WTC11 (cell line): Measurements from ENCODE around the gene RBM10. TPM values are rescaled to one million over a fixed set of nuclear protein-coding genes. Genes with fewer than 3 reads are reported as not detected.

Experiments used
- ATAC-seq: fragments of 200-7000 bp; cut with Tn5 transposase; 2 replicates; pipeline ENCODE4 v1.10.0; 2021; ENCODE audit warnings: mild to moderate bottlenecking, moderate library complexity
- CTCF ChIA-PET: fragments of 300-600 bp; sonication (Branson Sonifier 250); formaldehyde crosslinking; loops from one replicate; lab custom pipeline; 2021; ENCODE audit warnings: antibody characterized with exemption; lab: Charles Lee
- POLR2A ChIA-PET: fragments of 350-600 bp; sonication (Branson Sonifier 250); formaldehyde crosslinking; loops from one replicate; lab custom pipeline; 2021; ENCODE audit warnings: antibody characterized with exemption; lab: Charles Lee
- DNase-seq: peaks from one replicate; pipeline ENCODE4 v3.0.0; 2021; ENCODE audit warnings: low spot score
- H3K27ac Mint-ChIP-seq: 2 replicates; pipeline ENCODE4 v1.8.0; 2021; ENCODE audit warnings: mixed read lengths
- H3K27me3 Mint-ChIP-seq: 2 replicates; pipeline ENCODE4 v1.8.0; 2021; ENCODE audit warnings: low read depth, mild to moderate bottlenecking, moderate library complexity, mixed read lengths
- H3K36me3 Mint-ChIP-seq: 2 replicates; pipeline ENCODE4 v1.8.0; 2021; ENCODE audit warnings: mixed read lengths
- H3K4me1 Mint-ChIP-seq: 2 replicates; pipeline ENCODE4 v1.8.0; 2022; ENCODE audit warnings: mixed read lengths
- H3K4me3 Mint-ChIP-seq: 2 replicates; pipeline ENCODE4 v1.8.0; 2021; ENCODE audit warnings: mild to moderate bottlenecking, moderate library complexity, mixed read lengths
- H3K9me3 Mint-ChIP-seq: 2 replicates; pipeline ENCODE4 v1.8.0; 2021; ENCODE audit warnings: mixed read lengths
- CBFB ChIP-seq: sonication (generic); formaldehyde crosslinking; IDR thresholded peaks from 2 replicates; pipeline ENCODE4 v1.8.1; 2022; ENCODE audit warnings: mild to moderate bottlenecking, low read depth, missing genetic modification reagents
- ELF4 ChIP-seq: sonication (generic); formaldehyde crosslinking; IDR thresholded peaks from 2 replicates; pipeline ENCODE4 v1.8.1; 2022; ENCODE audit warnings: low read depth, mild to moderate bottlenecking, moderate library complexity, missing genetic modification reagents
- ESRRA ChIP-seq: sonication (generic); formaldehyde crosslinking; IDR thresholded peaks from 2 replicates; pipeline ENCODE4 v1.8.1; 2022; ENCODE audit warnings: mild to moderate bottlenecking, missing genetic modification reagents, borderline replicate concordance
- FOXK1 ChIP-seq: sonication (generic); formaldehyde crosslinking; IDR thresholded peaks from 2 replicates; pipeline ENCODE4 v1.8.0; 2022; ENCODE audit warnings: mild to moderate bottlenecking, moderate library complexity, missing genetic modification reagents
- HMGXB4 ChIP-seq: sonication (generic); formaldehyde crosslinking; IDR thresholded peaks from 2 replicates; pipeline ENCODE4 v1.8.1; 2023; ENCODE audit warnings: mild to moderate bottlenecking, moderate library complexity, missing genetic modification reagents
- IRF1 ChIP-seq: sonication (generic); formaldehyde crosslinking; IDR thresholded peaks from 2 replicates; pipeline ENCODE4 v1.8.0; 2023; ENCODE audit warnings: missing genetic modification reagents
- MYBL2 ChIP-seq: sonication (generic); formaldehyde crosslinking; IDR thresholded peaks from 2 replicates; pipeline ENCODE4 v1.8.1; 2023; ENCODE audit warnings: mild to moderate bottlenecking, moderate library complexity, missing genetic modification reagents
- NFE2L1 ChIP-seq: sonication (generic); formaldehyde crosslinking; IDR thresholded peaks from 2 replicates; pipeline ENCODE4 v1.8.1; 2023; ENCODE audit warnings: missing genetic modification reagents
- NR1H2 ChIP-seq: sonication (generic); formaldehyde crosslinking; IDR thresholded peaks from 2 replicates; pipeline ENCODE4 v1.9.0; 2021; ENCODE audit warnings: mild to moderate bottlenecking, moderate library complexity, missing genetic modification reagents
- NR3C1 ChIP-seq: sonication (generic); formaldehyde crosslinking; conservative IDR thresholded peaks from 2 replicates; pipeline ENCODE4 v1.8.1; 2023; ENCODE audit warnings: low read depth, mild to moderate bottlenecking, missing genetic modification reagents
- PREB ChIP-seq: sonication (generic); formaldehyde crosslinking; IDR thresholded peaks from 2 replicates; pipeline ENCODE4 v1.8.1; 2022; ENCODE audit warnings: mild to moderate bottlenecking, missing genetic modification reagents, moderate library complexity, borderline replicate concordance
- RELA ChIP-seq: sonication (generic); formaldehyde crosslinking; IDR thresholded peaks from 2 replicates; pipeline ENCODE4 v1.8.1; 2022; ENCODE audit warnings: missing genetic modification reagents, mild to moderate bottlenecking, borderline replicate concordance
- RORB ChIP-seq: fragments of 250-450 bp; sonication (Bioruptor Pico); IDR thresholded peaks from 2 replicates; pipeline ENCODE4 v1.9.0; 2021; ENCODE audit warnings: mild to moderate bottlenecking
- SMAD3 ChIP-seq: sonication (generic); formaldehyde crosslinking; IDR thresholded peaks from 2 replicates; pipeline ENCODE4 v1.8.0; 2022; ENCODE audit warnings: missing genetic modification reagents, mild to moderate bottlenecking, borderline replicate concordance
- SMAD4 ChIP-seq: sonication (generic); formaldehyde crosslinking; IDR thresholded peaks from 2 replicates; pipeline ENCODE4 v1.8.0; 2022; ENCODE audit warnings: mild to moderate bottlenecking, missing genetic modification reagents
- TEAD4 ChIP-seq: sonication (generic); formaldehyde crosslinking; IDR thresholded peaks from 2 replicates; pipeline ENCODE4 v1.8.0; 2022; ENCODE audit warnings: mild to moderate bottlenecking, missing genetic modification reagents
- USF2 ChIP-seq: sonication (generic); formaldehyde crosslinking; IDR thresholded peaks from 2 replicates; pipeline ENCODE4 v1.8.1; 2023; ENCODE audit warnings: mild to moderate bottlenecking, missing genetic modification reagents, moderate library complexity
- ZNF317 ChIP-seq: sonication (generic); formaldehyde crosslinking; IDR thresholded peaks from 2 replicates; pipeline ENCODE4 v1.8.1; 2023; ENCODE audit warnings: low read depth, mild to moderate bottlenecking, moderate library complexity, missing genetic modification reagents, borderline replicate concordance
- ZNF416 ChIP-seq: fragments of 250-450 bp; sonication (Bioruptor Pico); IDR thresholded peaks from 2 replicates; pipeline ENCODE4 v1.9.0; 2021; ENCODE audit warnings: mild to moderate bottlenecking, inconsistent platforms
- total RNA-seq: library from RNA; stranded (reverse); gene quantifications from 3 replicates; pipeline ENCODE4 v1.2.3, GENCODE V29; 2021
- TF ChIP-seq, protein P1 (sequence below): sonication (generic); formaldehyde crosslinking; conservative IDR thresholded peaks from 2 replicates; pipeline ENCODE4 v1.8.1; 2022; ENCODE audit warnings: mild to moderate bottlenecking, missing genetic modification reagents
- TF ChIP-seq, protein P2 (sequence below): sonication (generic); formaldehyde crosslinking; IDR thresholded peaks from 2 replicates; pipeline ENCODE4 v1.8.0; 2023; ENCODE audit warnings: mild to moderate bottlenecking, missing genetic modification reagents
- TF ChIP-seq, protein P3 (sequence below): sonication (generic); formaldehyde crosslinking; conservative IDR thresholded peaks from 2 replicates; pipeline ENCODE4 v1.8.1; 2023; ENCODE audit warnings: mild to moderate bottlenecking, low read depth, missing genetic modification reagents, moderate library complexity
- TF ChIP-seq, protein P4 (sequence below): fragments of 250-450 bp; sonication (Bioruptor Pico); IDR thresholded peaks from 2 replicates; pipeline ENCODE4 v1.8.0; 2021; ENCODE audit warnings: mild to moderate bottlenecking
- TF ChIP-seq, protein P5 (sequence below): sonication (generic); formaldehyde crosslinking; IDR thresholded peaks from 2 replicates; pipeline ENCODE4 v1.8.0; 2022; ENCODE audit warnings: mild to moderate bottlenecking, missing genetic modification reagents

The RBM10 gene
- total RNA-seq, 1 experiment from 2014 or later = 66.1 TPM

DNA sequence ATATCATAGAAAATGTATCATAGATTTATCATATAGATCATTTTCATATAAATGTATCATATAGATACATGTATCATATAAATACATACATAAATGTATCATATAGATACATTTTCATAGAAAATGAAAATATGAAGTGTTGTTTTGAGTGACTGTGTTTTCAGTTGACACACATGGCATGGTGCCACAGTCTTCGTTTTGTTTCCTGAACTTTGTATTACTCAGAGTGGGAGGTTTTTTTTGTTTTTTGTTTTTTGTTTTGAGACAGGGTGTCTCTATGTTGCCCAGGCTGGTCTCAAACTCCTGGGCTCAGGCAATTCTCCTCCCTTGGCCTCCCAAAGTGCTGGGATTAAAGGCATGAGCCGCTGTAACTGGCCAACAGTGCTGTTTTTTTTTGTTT, 3.9 kb downstream of the RBM10 start (continued):
- TF ChIP-seq PREB (CRISPR knock-in tag) (no peak), ELF4 (CRISPR knock-in tag) (no peak), RELA (CRISPR knock-in tag) (no peak), NR1H2 (no peak), USF2 (CRISPR knock-in tag) (no peak)
- TF ChIP-seq, protein P1, sequence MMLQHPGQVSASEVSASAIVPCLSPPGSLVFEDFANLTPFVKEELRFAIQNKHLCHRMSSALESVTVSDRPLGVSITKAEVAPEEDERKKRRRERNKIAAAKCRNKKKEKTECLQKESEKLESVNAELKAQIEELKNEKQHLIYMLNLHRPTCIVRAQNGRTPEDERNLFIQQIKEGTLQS = no peak
- TF ChIP-seq, protein P2, sequence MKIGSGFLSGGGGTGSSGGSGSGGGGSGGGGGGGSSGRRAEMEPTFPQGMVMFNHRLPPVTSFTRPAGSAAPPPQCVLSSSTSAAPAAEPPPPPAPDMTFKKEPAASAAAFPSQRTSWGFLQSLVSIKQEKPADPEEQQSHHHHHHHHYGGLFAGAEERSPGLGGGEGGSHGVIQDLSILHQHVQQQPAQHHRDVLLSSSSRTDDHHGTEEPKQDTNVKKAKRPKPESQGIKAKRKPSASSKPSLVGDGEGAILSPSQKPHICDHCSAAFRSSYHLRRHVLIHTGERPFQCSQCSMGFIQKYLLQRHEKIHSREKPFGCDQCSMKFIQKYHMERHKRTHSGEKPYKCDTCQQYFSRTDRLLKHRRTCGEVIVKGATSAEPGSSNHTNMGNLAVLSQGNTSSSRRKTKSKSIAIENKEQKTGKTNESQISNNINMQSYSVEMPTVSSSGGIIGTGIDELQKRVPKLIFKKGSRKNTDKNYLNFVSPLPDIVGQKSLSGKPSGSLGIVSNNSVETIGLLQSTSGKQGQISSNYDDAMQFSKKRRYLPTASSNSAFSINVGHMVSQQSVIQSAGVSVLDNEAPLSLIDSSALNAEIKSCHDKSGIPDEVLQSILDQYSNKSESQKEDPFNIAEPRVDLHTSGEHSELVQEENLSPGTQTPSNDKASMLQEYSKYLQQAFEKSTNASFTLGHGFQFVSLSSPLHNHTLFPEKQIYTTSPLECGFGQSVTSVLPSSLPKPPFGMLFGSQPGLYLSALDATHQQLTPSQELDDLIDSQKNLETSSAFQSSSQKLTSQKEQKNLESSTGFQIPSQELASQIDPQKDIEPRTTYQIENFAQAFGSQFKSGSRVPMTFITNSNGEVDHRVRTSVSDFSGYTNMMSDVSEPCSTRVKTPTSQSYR = no peak
- TF ChIP-seq, protein P3, sequence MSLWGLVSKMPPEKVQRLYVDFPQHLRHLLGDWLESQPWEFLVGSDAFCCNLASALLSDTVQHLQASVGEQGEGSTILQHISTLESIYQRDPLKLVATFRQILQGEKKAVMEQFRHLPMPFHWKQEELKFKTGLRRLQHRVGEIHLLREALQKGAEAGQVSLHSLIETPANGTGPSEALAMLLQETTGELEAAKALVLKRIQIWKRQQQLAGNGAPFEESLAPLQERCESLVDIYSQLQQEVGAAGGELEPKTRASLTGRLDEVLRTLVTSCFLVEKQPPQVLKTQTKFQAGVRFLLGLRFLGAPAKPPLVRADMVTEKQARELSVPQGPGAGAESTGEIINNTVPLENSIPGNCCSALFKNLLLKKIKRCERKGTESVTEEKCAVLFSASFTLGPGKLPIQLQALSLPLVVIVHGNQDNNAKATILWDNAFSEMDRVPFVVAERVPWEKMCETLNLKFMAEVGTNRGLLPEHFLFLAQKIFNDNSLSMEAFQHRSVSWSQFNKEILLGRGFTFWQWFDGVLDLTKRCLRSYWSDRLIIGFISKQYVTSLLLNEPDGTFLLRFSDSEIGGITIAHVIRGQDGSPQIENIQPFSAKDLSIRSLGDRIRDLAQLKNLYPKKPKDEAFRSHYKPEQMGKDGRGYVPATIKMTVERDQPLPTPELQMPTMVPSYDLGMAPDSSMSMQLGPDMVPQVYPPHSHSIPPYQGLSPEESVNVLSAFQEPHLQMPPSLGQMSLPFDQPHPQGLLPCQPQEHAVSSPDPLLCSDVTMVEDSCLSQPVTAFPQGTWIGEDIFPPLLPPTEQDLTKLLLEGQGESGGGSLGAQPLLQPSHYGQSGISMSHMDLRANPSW (CRISPR knock-in tag) = no peak
- TF ChIP-seq, all 79 proteins: peak for 0

GRCh38 chrX:47151435-47151834, 6.4 kb downstream of the RBM10 start:
- no peak overlapping the region for H3K27ac Mint-ChIP-seq
- H3K4me1 Mint-ChIP-seq = peaks cover 9% of the 10 kb centered on the region
- no peak overlapping the region for H3K4me3 Mint-ChIP-seq
- no peaks in the 10 kb centered on the region for H3K9me3 Mint-ChIP-seq
- ATAC-seq (no peak), DNase-seq (no peak)
- no peaks in the 10 kb centered on the region for H3K27me3 Mint-ChIP-seq
- peaks cover 14% of the 10 kb centered on the region for H3K36me3 Mint-ChIP-seq
- POLR2A ChIA-PET = no interaction called here
- CTCF ChIA-PET = interaction anchor here (0.7 kb wide), 1 partner anchor 22 kb away, joined by 5 read pairs; no protein-coding TSS in a partner anchor
- TF ChIP-seq TEAD4 (CRISPR knock-in tag) = no peak
- no peak for TF ChIP-seq ZNF416 (CRISPR knock-in tag)
- TF ChIP-seq CBFB = no peak
- TF ChIP-seq NR1H2 = no peak
- TF ChIP-seq ZNF317 (CRISPR knock-in tag) = no peak
- no peak for TF ChIP-seq IRF1 (CRISPR knock-in tag)
- TF ChIP-seq, protein P4, sequence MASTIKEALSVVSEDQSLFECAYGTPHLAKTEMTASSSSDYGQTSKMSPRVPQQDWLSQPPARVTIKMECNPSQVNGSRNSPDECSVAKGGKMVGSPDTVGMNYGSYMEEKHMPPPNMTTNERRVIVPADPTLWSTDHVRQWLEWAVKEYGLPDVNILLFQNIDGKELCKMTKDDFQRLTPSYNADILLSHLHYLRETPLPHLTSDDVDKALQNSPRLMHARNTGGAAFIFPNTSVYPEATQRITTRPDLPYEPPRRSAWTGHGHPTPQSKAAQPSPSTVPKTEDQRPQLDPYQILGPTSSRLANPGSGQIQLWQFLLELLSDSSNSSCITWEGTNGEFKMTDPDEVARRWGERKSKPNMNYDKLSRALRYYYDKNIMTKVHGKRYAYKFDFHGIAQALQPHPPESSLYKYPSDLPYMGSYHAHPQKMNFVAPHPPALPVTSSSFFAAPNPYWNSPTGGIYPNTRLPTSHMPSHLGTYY (CRISPR knock-in tag) = no peak
- TF ChIP-seq, protein P5, sequence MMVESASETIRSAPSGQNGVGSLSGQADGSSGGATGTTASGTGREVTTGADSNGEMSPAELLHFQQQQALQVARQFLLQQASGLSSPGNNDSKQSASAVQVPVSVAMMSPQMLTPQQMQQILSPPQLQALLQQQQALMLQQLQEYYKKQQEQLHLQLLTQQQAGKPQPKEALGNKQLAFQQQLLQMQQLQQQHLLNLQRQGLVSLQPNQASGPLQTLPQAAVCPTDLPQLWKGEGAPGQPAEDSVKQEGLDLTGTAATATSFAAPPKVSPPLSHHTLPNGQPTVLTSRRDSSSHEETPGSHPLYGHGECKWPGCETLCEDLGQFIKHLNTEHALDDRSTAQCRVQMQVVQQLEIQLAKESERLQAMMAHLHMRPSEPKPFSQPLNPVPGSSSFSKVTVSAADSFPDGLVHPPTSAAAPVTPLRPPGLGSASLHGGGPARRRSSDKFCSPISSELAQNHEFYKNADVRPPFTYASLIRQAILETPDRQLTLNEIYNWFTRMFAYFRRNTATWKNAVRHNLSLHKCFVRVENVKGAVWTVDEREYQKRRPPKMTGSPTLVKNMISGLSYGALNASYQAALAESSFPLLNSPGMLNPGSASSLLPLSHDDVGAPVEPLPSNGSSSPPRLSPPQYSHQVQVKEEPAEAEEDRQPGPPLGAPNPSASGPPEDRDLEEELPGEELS (CRISPR knock-in tag) = no peak
- no peak for TF ChIP-seq RORB (CRISPR knock-in tag)
- no peak for TF ChIP-seq ESRRA (CRISPR knock-in tag)
- no peak for TF ChIP-seq SMAD3 (CRISPR knock-in tag)
- TF ChIP-seq HMGXB4 (CRISPR knock-in tag) = no peak
- no peak for TF ChIP-seq MYBL2 (CRISPR knock-in tag)
- no peak for TF ChIP-seq NFE2L1
- no peak for TF ChIP-seq FOXK1 (CRISPR knock-in tag)
- TF ChIP-seq SMAD4 (CRISPR knock-in tag) = no peak
- no peak for TF ChIP-seq NR3C1 (CRISPR knock-in tag)
